H54 (cell line): ENCODE measurements around the gene JOSD1.

Experiments used
- DNase-seq: peaks from one replicate; pipeline ENCODE4 v3.0.0; 2011; ENCODE audit warnings: low spot score, mixed read lengths; ENCODE audit not compliant: insufficient read length
- FAIRE-seq: peaks from 3 replicates; lab custom pipeline; 2011; peaks lifted over from hg19 to GRCh38; lab: Jason Lieb, UNC
- POLR2A ChIP-seq: IDR thresholded peaks from 2 replicates; pipeline ENCODE4 v1.6.1; 2011; ENCODE audit warnings: low read depth, mild to moderate bottlenecking, low read length

The JOSD1 gene

DNA sequence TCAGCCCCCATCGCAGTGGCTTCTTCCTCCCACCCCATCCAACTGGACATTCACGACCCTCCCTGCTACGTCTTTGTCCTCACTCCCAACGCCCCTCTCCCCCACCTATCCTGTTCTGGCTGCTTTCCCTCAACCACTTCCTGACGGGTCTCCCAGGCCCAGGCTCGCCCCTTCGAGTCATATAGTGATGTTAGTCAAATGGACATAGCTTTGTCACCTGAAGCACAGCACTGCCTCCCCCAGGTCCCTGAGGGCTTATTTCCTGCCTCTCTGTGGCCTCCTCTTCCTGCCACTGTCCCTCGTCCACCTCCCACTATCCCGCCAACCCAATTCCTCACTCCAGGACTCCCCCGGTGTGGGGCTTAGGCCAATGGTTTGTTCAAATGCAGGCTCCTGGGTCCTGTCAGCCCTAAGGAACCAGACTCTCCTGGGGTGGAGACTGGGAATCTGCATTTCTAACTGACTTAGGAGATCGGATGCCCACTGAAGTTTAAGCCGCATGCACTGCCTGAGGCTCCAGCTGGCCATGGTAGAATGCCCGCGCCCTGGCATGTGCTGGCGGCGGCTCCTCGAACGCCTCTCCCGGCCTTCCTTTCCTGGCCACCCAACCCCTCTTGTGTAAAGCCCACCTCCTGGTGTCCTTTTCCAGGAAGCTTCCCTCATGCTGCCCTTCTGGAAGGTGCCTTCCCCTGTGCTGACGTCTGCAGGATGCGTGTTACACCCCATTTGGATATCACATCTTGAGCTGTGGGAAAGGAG is 36.7 kb upstream of the JOSD1 start:
- no peak for FAIRE-seq
- DNase-seq = no peak
- no peak for TF ChIP-seq POLR2A

DNA sequence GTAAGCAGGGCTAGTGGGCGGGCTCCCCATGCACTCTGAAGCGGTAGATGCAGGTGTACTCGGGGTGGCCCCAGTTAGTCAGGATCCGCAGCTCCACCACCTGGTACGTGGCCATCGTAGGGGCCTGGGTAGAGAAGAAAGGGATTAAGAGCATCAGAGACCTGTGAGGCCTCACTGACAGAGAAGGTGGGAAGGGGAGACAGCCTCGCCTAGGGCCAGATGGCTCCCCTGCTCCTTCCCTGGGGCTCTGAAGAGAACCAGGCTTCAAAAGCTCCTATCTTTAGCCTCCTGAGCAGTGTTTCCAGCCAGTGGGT is 35.5 kb upstream of the JOSD1 start:
- FAIRE-seq = no peak
- DNase-seq = no peak
- no peak for TF ChIP-seq POLR2A

GRCh38 chr22:38735465-38736256 is 34.9 kb upstream of the JOSD1 start:
- FAIRE-seq (no peak), DNase-seq (no peak)
- TF ChIP-seq POLR2A = no peak

DNA sequence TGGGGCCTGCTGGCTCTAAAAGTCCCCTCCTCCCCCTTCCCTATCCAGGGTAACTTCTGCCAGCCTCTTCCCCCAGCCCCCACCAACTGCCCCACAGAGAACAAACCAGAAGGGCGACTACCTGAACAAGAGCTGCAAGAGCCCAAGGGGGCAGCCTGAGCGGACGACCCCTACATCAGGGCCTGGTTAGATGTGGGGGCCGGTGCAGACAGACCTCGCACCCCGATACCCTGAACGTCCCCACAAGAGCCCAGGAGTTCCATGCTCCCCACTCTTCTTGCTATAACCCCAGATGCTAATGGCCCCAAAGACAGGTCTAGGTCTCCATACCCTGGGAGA is 34.4 kb upstream of the JOSD1 start:
- DNase-seq (no peak), FAIRE-seq (no peak)
- TF ChIP-seq POLR2A = no peak

- FAIRE-seq (no peak), DNase-seq (no peak)
- no peak for TF ChIP-seq POLR2A
Observed at GRCh38 chr22:38734421-38735100, 33.8 kb upstream of the JOSD1 start.

DNA sequence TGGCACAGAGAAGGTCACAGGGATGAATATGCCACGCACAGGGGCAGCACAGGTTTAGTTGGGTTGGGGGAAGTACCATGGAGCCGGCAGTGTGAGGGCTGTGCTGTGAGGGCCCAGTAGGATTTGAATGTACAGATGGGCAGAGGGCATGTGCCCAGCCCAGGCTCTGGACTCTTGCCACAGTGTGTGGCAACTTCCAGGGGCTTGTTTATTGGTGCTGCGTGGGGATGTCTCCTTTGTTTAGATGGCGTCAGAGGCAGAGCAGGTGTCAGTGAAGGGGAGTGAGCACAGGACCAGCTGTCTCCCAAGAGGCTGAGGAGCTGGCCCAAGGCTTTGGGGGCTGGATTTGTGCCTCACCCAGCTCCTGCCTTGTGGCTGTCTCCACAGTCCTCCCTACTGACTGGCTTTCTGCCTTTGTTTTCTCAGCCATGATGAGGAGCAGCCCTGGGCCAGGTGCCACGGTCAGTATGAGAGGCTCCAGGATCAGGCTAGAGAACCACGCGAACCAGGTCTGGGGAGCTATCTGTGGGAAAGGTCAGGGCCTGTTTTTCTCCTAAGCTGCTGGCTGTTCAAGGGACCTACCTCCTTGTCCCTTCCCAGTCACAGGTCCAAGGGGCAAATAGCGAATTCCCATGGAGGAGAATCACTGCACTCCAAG is 33.1 kb upstream of the JOSD1 start:
- no peak for DNase-seq
- no peak for TF ChIP-seq POLR2A
- FAIRE-seq = no peak

DNA sequence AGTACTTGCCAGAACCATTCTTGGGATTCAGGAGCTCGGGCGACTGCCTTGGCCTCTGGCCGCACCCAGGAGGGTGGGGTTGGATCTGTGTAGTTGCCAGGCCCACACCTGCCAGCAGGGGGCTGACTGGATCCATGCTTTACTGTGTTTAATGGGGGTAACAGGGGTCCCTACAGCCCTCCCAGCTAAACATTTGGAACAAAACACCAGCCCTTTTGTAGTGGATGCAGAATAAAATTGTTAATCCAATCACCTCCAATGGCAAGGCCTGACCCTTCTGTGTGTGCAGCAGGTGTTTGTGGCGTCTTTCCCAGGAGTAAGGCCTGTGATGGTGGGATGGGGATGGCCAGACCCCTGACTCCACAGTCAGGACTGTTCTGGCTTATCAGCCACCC is 32.6 kb upstream of the JOSD1 start:
- no peak for DNase-seq
- FAIRE-seq = no peak

GRCh38 chr22:38732251-38732815 is 31.6 kb upstream of the JOSD1 start:
- DNase-seq = no peak
- FAIRE-seq = no peak
- no peak for TF ChIP-seq POLR2A

More for the DNA sequence above, 32.6 kb upstream of the JOSD1 start:
- TF ChIP-seq POLR2A = no peak

- no peak for TF ChIP-seq POLR2A
- DNase-seq (no peak), FAIRE-seq (no peak)
Observed at GRCh38 chr22:38731703-38732161, 31.0 kb upstream of the JOSD1 start.

DNA sequence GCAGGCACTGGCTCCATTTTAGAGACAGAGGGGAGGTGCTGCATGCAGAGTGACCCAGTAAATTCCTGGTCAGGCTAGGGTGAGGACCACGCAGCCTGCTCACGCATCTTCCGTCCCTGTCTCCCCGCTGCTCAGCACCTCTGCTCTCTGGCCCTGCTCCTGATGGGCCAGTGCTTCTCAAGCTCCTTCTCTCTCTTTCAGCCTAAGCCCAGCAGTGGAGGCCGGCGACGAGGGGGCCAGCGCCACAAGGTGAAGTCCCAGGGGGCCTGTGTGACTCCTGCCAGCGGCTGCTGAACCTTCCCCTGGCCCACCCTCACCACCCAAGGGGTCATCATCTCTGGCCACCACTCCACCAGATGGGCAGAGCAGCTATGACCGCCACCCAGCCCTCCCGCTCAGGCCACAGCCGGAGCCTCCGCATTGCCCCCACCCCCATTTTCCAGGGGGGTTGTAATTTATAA is 29.7 kb upstream of the JOSD1 start:
- FAIRE-seq = no peak
- DNase-seq = no peak
- TF ChIP-seq POLR2A = no peak

DNA sequence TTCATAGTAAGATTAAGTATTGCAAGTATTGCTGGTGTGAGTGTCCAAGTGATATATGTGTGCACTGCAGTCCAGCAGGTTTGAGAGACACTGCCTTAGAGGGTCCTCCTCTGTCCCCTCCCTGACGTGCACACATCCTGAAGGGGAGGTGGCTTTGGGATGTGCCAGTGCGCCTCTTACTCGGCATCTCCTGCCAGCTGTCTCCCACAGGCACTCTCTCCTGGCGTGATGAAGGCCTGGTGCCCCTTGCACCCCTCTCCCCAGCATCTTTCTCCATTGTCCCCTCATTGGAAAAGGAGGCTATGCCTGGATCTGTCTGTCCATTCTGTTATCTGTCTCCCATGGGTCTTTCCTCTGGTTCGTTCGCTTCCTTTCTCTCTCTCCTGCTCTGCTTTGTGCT is 29.2 kb upstream of the JOSD1 start:
- no peak for TF ChIP-seq POLR2A
- no peak for DNase-seq
- no peak for FAIRE-seq

DNA sequence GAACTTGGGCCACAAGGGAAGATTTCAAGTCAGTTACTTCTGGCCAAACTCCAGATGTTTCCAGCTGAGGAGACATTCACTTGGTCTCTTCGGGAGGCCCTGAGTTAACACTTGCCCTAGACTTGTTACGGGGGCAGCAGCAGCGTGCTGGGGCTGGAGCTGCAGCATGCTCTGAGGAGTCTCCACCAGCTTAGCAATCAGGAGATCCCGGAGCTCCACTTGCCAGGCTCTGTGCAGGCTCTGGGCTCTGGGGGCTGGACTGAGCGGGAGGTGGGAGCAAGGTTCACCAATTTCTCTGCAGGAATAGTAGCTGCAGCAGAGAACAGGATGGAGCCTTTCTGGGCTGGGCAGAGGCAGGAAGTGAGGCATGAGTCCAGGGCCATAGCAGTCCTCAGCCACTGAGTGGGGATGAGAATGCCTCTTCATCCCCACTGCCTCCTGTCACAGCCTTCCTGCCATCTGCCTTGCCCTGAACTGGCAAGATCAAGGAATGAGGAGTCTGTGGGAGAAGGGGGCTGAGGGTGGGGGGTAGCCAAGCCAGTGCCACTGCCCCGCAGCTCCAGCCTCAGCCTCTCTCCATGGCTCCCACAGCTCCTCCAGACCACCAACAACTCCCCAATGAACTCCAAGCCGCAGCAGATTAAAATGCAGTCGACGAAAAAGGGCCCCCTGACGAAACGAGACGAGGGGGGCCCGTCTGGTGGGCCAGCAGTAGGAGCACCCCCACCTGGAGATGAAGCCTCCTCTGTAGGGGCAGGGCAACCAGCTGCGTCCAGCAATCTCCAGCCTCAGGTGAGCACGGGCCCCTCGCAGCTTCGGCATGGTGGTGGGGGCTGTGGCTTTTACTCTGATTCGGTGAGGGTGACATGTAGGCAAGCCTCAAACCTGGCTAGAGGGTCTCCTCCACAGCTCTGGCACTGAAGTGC is 28.4 kb upstream of the JOSD1 start:
- TF ChIP-seq POLR2A = no peak
- FAIRE-seq = no peak

More for the DNA sequence above, 28.4 kb upstream of the JOSD1 start:
- no peak for DNase-seq
